ENCODE measurements around the gene EXOC3L2.
A peak's percentile ranks its signal among the peaks of the same experiment; 100 is the strongest.
"Not testable (repeated sequence)": the region's sequence is repeated elsewhere in the genome, so short reads cannot be mapped to it uniquely, and the experiment has no call there.

Gene EXOC3L2

GRCh38 chr19:45278087-45278486 is 32.9 kb upstream of the EXOC3L2 start:
- no peak overlapping the region for H3K4me3 ChIP-seq
- TF ChIP-seq Cebpa-rat (IDR thresholded peaks at IDR 0.05), result no peak
- H3K4me2 ChIP-seq, result no peak overlapping the region
- H3K27ac ChIP-seq, result no peak overlapping the region
- no peak overlapping the region for H3K9ac ChIP-seq
- H3K9me3 ChIP-seq (replicated peaks in 1 of 11), result peaks cover 0 to 7% (median 3%) of the 10 kb centered on the region in 11 experiments; a peak in 8 of 22 replicates
- peaks cover 0 to 21% (median 5%) of the 10 kb centered on the region in 11 experiments; a peak in 11 of 22 replicates for H4K20me1 ChIP-seq
- H3K36me3 ChIP-seq, result peaks cover 85 to 100% (median 100%) of the 10 kb centered on the region in 11 experiments
- H3K4me1 ChIP-seq, result peaks cover 0 to 23% (median 9%) of the 10 kb centered on the region in 10 experiments; a peak in 16 of 20 replicates
- no peaks in the 10 kb centered on the region for H3K27me3 ChIP-seq

- Histone ChIP-seq H3K27ac (no peak overlapping the region), H3K36me3 (peaks cover 83 to 100% (median 99%) of the 10 kb centered on the region in 11 experiments)
- TF ChIP-seq Cebpa-rat (IDR thresholded peaks at IDR 0.05), result no peak
Measured at GRCh38 chr19:45276284-45276687, 31.1 kb upstream of the EXOC3L2 start.

GRCh38 chr19:45275370-45275971 is 30.3 kb upstream of the EXOC3L2 start:
- H3K4me3 ChIP-seq, result no peak overlapping the region
- H3K27me3 ChIP-seq, result no peaks in the 10 kb centered on the region
- no peak overlapping the region for H3K27ac ChIP-seq
- H3K4me1 ChIP-seq, result peaks cover 0 to 37% (median 25%) of the 10 kb centered on the region in 10 experiments; a peak in 16 of 20 replicates
- no peaks in the 10 kb centered on the region for H3K9me3 ChIP-seq (replicated peaks in 1 of 11)
- peaks cover 0 to 30% (median 5%) of the 10 kb centered on the region in 11 experiments; a peak in 11 of 22 replicates for H4K20me1 ChIP-seq
- H3K4me2 ChIP-seq, result no peak overlapping the region
- peaks cover 80 to 100% (median 97%) of the 10 kb centered on the region in 11 experiments for H3K36me3 ChIP-seq
- H3K9ac ChIP-seq, result no peak overlapping the region
- no peak for TF ChIP-seq Cebpa-rat (IDR thresholded peaks at IDR 0.05)

More at GRCh38 chr19:45276284-45276687, 31.1 kb upstream of the EXOC3L2 start:
- Histone ChIP-seq H3K9ac (no peak overlapping the region), H3K4me1 (peaks cover 0 to 37% (median 25%) of the 10 kb centered on the region in 10 experiments; a peak in 16 of 20 replicates), H4K20me1 (peaks cover 0 to 28% (median 5%) of the 10 kb centered on the region in 11 experiments; a peak in 11 of 22 replicates), H3K9me3 (replicated peaks in 1 of 11) (no peaks in the 10 kb centered on the region), H3K4me3 (no peak overlapping the region), H3K27me3 (no peaks in the 10 kb centered on the region), H3K4me2 (no peak overlapping the region)

- Histone ChIP-seq H4K20me1 (peaks cover 0 to 33% (median 5%) of the 10 kb centered on the region in 11 experiments; a peak in 10 of 22 replicates), H3K4me3 (no peak overlapping the region), H3K9me3 (replicated peaks in 1 of 11) (no peaks in the 10 kb centered on the region), H3K4me1 (peaks cover 0 to 37% (median 25%) of the 10 kb centered on the region in 10 experiments; a peak in 16 of 20 replicates), H3K9ac (no peak overlapping the region), H3K4me2 (peak overlapping the region in 8 of 11 experiments; percentile 30 to 51 (median 40); a peak in 14 of 22 replicates), H3K27ac (peak overlapping the region in 2 of 11 experiments; percentile 4 to 16; a peak in 1 of 22 replicates), H3K36me3 (peaks cover 80 to 100% (median 97%) of the 10 kb centered on the region in 11 experiments), H3K27me3 (no peaks in the 10 kb centered on the region)
- no peak for TF ChIP-seq Cebpa-rat (IDR thresholded peaks at IDR 0.05)
Measured at GRCh38 chr19:45273521-45273855, 28.3 kb upstream of the EXOC3L2 start.

- Histone ChIP-seq H3K9me3 (replicated peaks in 1 of 11) (no peaks in the 10 kb centered on the region), H3K27ac (no peak overlapping the region), H3K9ac (no peak overlapping the region), H3K27me3 (no peaks in the 10 kb centered on the region), H3K36me3 (peaks cover 83 to 100% (median 96%) of the 10 kb centered on the region in 11 experiments), H3K4me3 (no peak overlapping the region), H3K4me1 (peaks cover 0 to 37% (median 25%) of the 10 kb centered on the region in 10 experiments; a peak in 16 of 20 replicates), H4K20me1 (peaks cover 0 to 33% (median 5%) of the 10 kb centered on the region in 11 experiments; a peak in 10 of 22 replicates), H3K4me2 (peak overlapping the region in 5 of 11 experiments; percentile 21 to 51 (median 39); a peak in 3 of 22 replicates)
- TF ChIP-seq Cebpa-rat (IDR thresholded peaks at IDR 0.05), result no peak
Measured at GRCh38 chr19:45271735-45272108, 26.5 kb upstream of the EXOC3L2 start.

GRCh38 chr19:45271098-45271734 is 26.0 kb upstream of the EXOC3L2 start:
- TF ChIP-seq Cebpa-rat (IDR thresholded peaks at IDR 0.05), result no peak
- peaks cover 83 to 100% (median 96%) of the 10 kb centered on the region in 11 experiments for H3K36me3 ChIP-seq

GRCh38 chr19:45269939-45270338 is 24.7 kb upstream of the EXOC3L2 start:
- not testable (repeated sequence) for H3K27me3 ChIP-seq; H3K4me3 ChIP-seq; H3K9me3 ChIP-seq (replicated peaks in 1 of 11); H3K27ac ChIP-seq; H3K4me2 ChIP-seq; H3K9ac ChIP-seq
- Histone ChIP-seq H4K20me1 (peaks cover 0 to 44% (median 9%) of the 10 kb centered on the region in 11 experiments; a peak in 12 of 22 replicates), H3K36me3 (peaks cover 81 to 100% (median 95%) of the 10 kb centered on the region in 11 experiments), H3K4me1 (peaks cover 0 to 39% (median 36%) of the 10 kb centered on the region in 10 experiments; a peak in 16 of 20 replicates)

More at GRCh38 chr19:45271098-45271734, 26.0 kb upstream of the EXOC3L2 start:
- Histone ChIP-seq H3K9ac (no peak overlapping the region), H3K4me2 (no peak overlapping the region), H3K9me3 (replicated peaks in 1 of 11) (no peaks in the 10 kb centered on the region), H3K27me3 (no peaks in the 10 kb centered on the region), H3K4me1 (peaks cover 0 to 36% (median 25%) of the 10 kb centered on the region in 10 experiments; a peak in 16 of 20 replicates), H4K20me1 (peaks cover 0 to 33% (median 7%) of the 10 kb centered on the region in 11 experiments; a peak in 10 of 22 replicates), H3K4me3 (no peak overlapping the region), H3K27ac (no peak overlapping the region)

GRCh38 chr19:45267296-45267695 is 22.1 kb upstream of the EXOC3L2 start:
- Histone ChIP-seq H3K9me3 (replicated peaks in 1 of 11) (no peaks in the 10 kb centered on the region), H3K36me3 (peaks cover 70 to 99% (median 86%) of the 10 kb centered on the region in 11 experiments), H4K20me1 (peaks cover 0 to 45% (median 11%) of the 10 kb centered on the region in 11 experiments; a peak in 11 of 22 replicates), H3K27ac (no peak overlapping the region), H3K4me2 (no peak overlapping the region), H3K27me3 (no peaks in the 10 kb centered on the region), H3K4me3 (no peak overlapping the region), H3K9ac (no peak overlapping the region), H3K4me1 (peaks cover 0 to 22% (median 19%) of the 10 kb centered on the region in 10 experiments; a peak in 16 of 20 replicates)
- TF ChIP-seq Cebpa-rat (IDR thresholded peaks at IDR 0.05), result no peak

- H3K4me2 ChIP-seq, result peak overlapping the region in 7 of 11 experiments; percentile 18 to 47 (median 33); a peak in 12 of 22 replicates
- H4K20me1 ChIP-seq, result peaks cover 0 to 46% (median 13%) of the 10 kb centered on the region in 11 experiments; a peak in 12 of 22 replicates
- no peaks in the 10 kb centered on the region for H3K9me3 ChIP-seq (replicated peaks in 1 of 11)
- H3K9ac ChIP-seq, result no peak overlapping the region
- H3K4me3 ChIP-seq, result no peak overlapping the region
- H3K27ac ChIP-seq, result no peak overlapping the region
- peaks cover 0 to 14% (median 12%) of the 10 kb centered on the region in 10 experiments; a peak in 14 of 20 replicates for H3K4me1 ChIP-seq
- H3K27me3 ChIP-seq, result no peaks in the 10 kb centered on the region
- H3K36me3 ChIP-seq, result peaks cover 64 to 94% (median 73%) of the 10 kb centered on the region in 11 experiments
- TF ChIP-seq Cebpa-rat (IDR thresholded peaks at IDR 0.05), result no peak
Measured at GRCh38 chr19:45265375-45265774, 20.2 kb upstream of the EXOC3L2 start.

Measured in BLaER1 treated with 17β-estradiol and CSF1 and Interleukin-3, amounts not matched to agents 10 nM and 100 nM (cell line).